GM12801 (cell line): Measurements from ENCODE around the gene IGFALS.

Experiments used
- CTCF ChIP-seq: IDR thresholded peaks from one replicate; pipeline ENCODE4 v1.5.1; 2011; ENCODE audit warnings: control low read depth; ENCODE audit not compliant: insufficient read length; ENCODE audit errors: extremely low read depth

The IGFALS gene

DNA sequence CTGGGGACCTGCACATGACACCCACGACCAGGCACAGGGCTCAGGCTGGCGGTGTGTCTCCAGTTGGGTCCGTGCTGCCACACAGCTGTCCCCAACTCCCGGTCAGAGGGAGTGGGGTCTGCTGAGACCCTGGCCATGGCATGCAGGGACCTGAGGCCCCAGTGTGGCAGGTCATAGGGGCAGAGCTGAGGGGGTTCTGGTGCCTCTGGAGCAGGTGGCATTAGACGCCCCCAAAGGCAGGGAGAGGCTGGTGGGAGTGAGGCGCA, 6.5 kb downstream of the IGFALS start:
- no peak for TF ChIP-seq CTCF

GRCh38 chr16:1786242-1787055, 7.1 kb downstream of the IGFALS start:
- no peak for TF ChIP-seq CTCF

- no peak for TF ChIP-seq CTCF
Measured at GRCh38 chr16:1785846-1786170, 7.7 kb downstream of the IGFALS start.

- TF ChIP-seq CTCF: no peak
Measured at GRCh38 chr16:1784977-1785845, 8.3 kb downstream of the IGFALS start.

- no peak for TF ChIP-seq CTCF
Measured at GRCh38 chr16:1782408-1783264, 10.9 kb downstream of the IGFALS start, which contains the start of the genes NUBP2 and SPSB3. TSS of gene NUBP2 (plus strand) at chr16:1782960. CDS start at chr16:1783021, 61 bp downstream. TSS of gene SPSB3 (minus strand) at chr16:1782571. CDS start at chr16:1781483, 1,088 bp downstream.

DNA sequence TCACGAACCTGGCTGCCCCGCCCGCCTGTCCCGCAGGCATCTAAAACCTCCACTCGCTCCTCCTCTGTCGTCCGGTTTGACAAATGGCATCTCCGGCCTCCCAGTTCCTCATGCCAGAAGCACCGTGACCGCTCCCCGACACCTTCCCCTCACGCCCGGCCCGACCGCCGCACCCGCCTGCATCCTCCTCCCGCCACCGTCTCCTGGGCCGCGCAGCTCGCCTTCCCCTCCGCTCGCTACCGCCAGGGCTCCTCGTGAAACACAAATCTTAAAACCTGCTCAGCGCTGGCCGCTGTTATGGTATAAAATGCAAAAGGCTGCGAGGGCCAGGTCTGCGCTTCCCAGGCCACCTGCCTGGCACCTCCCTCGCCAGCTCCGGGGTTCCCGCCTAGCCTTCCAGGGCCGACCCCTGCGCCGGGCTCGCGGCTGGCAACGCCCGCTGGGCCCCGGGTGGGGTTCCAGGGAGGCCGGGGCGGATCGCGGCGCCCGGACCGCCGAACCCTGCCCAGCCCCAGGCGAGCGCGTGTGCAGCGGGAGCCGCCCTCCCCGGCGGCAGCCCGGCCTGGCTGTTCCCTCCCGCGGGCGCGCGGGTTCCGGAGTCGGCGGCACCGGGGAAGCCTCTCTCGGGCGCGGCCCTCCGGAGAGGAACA, 11.6 kb downstream of the IGFALS start:
- TF ChIP-seq CTCF: no peak
